ENCODE results near the gene SPAG16. TPM values are rescaled to one million over a fixed set of nuclear protein-coding genes. Genes with fewer than 3 reads are reported as not detected.

Gene SPAG16
- total RNA-seq, 2 experiments from 2014 or later = 2.8 to 3.2 TPM

DNA sequence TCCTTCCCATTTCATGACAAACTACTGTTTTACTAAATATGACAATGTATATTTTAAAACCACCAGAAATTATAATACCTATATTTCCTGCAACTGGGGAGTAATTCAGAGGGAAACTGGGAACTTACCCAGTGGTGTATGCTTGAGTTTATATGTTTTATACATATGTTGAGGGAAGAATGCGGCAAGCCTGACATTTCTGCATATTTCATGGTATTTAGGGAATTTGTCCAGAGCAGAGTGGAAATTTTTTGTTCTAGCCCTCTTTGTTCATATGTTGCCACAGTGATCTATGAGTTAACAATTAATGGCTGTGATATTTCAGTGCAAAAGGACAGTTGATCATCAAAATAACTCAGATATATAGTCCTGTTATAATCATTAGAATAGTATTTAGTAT is 895.8 kb downstream of the SPAG16 start:
- H3K27ac Mint-ChIP-seq = no peak overlapping the region
- no peaks in the 10 kb centered on the region for H3K9me3 Mint-ChIP-seq
- Histone ChIP-seq H3K36me3 (ENCODE audit: insufficient read depth, low read length) (no peaks in the 10 kb centered on the region), H3K9me3 (ENCODE audit: control insufficient read depth in 1 of 2, insufficient read depth in 1 of 2, low read length in 2 of 2) (no peaks in the 10 kb centered on the region), H3K4me3 (ENCODE audit: low read length) (no peak overlapping the region), H3K27me3 (ENCODE audit: control insufficient read depth in 1 of 2, insufficient read depth in 2 of 2, low read length in 2 of 2) (no peaks in the 10 kb centered on the region), H3K27ac (ENCODE audit: low read depth in 1 of 2, low read length in 2 of 2) (no peak overlapping the region), H3K4me1 (ENCODE audit: insufficient read depth, low read length) (no peaks in the 10 kb centered on the region)
- no peaks in the 10 kb centered on the region for H3K4me1 Mint-ChIP-seq (ENCODE audit: low read depth)
- intact Hi-C loops (cut with DNase I, micrococcal nuclease) = loop anchor here in 1 of 2 experiments (5.0 kb wide), 1 partner anchor 927 kb away; no protein-coding TSS in a partner anchor
- ATAC-seq (ENCODE audit: poor library complexity) (no peak), DNase-seq (no peak)
- no peak overlapping the region for H3K4me3 Mint-ChIP-seq
- H3K36me3 Mint-ChIP-seq (ENCODE audit: low read depth) = no peaks in the 10 kb centered on the region
- CTCF ChIA-PET = no interaction called here
- TF ChIP-seq, protein P1, sequence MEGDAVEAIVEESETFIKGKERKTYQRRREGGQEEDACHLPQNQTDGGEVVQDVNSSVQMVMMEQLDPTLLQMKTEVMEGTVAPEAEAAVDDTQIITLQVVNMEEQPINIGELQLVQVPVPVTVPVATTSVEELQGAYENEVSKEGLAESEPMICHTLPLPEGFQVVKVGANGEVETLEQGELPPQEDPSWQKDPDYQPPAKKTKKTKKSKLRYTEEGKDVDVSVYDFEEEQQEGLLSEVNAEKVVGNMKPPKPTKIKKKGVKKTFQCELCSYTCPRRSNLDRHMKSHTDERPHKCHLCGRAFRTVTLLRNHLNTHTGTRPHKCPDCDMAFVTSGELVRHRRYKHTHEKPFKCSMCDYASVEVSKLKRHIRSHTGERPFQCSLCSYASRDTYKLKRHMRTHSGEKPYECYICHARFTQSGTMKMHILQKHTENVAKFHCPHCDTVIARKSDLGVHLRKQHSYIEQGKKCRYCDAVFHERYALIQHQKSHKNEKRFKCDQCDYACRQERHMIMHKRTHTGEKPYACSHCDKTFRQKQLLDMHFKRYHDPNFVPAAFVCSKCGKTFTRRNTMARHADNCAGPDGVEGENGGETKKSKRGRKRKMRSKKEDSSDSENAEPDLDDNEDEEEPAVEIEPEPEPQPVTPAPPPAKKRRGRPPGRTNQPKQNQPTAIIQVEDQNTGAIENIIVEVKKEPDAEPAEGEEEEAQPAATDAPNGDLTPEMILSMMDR (IDR thresholded peaks at IDR 0.05) = no peak
- POLR2A ChIA-PET = no interaction called here
- H3K27me3 Mint-ChIP-seq = no peaks in the 10 kb centered on the region

DNA sequence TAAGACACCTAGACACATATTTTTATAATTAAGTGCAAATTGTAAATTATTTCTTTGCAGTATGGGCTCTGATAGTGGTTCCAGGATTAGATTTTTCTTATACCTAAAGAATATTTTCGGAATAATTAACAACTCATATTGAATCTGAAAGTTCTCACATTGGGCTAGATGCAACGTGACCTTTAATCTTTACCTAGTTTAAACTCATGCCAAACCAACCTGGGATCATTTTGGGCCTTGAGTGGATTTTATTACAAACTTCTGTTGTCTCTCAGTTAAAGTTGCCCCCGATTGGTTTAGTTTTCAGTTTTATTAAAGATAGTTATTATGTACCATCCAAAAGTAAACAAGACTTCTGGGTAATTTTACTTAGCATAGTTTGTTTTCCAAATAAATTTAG is 896.4 kb downstream of the SPAG16 start:
- TF ChIP-seq, protein P1 (IDR thresholded peaks at IDR 0.05) = no peak
- H3K4me3 ChIP-seq (ENCODE audit: low read length) = no peak overlapping the region
- no peaks in the 10 kb centered on the region for H3K36me3 ChIP-seq (ENCODE audit: insufficient read depth, low read length)
- H3K27me3 ChIP-seq (ENCODE audit: control insufficient read depth in 1 of 2, insufficient read depth in 2 of 2, low read length in 2 of 2) = no peaks in the 10 kb centered on the region
- Mint-ChIP-seq H3K4me1 (ENCODE audit: low read depth) (no peaks in the 10 kb centered on the region), H3K27me3 (no peaks in the 10 kb centered on the region), H3K9me3 (no peaks in the 10 kb centered on the region), H3K36me3 (ENCODE audit: low read depth) (no peaks in the 10 kb centered on the region), H3K27ac (no peak overlapping the region), H3K4me3 (no peak overlapping the region)
- ChIA-PET CTCF (no interaction called here), POLR2A (no interaction called here)
- DNase-seq (no peak), ATAC-seq (ENCODE audit: poor library complexity) (no peak)
- H3K27ac ChIP-seq (ENCODE audit: low read depth in 1 of 2, low read length in 2 of 2) = no peak overlapping the region
- H3K9me3 ChIP-seq (ENCODE audit: control insufficient read depth in 1 of 2, insufficient read depth in 1 of 2, low read length in 2 of 2) = no peaks in the 10 kb centered on the region
- intact Hi-C loops (cut with DNase I, micrococcal nuclease) = loop anchor here in 1 of 2 experiments (5.0 kb wide), 1 partner anchor 927 kb away; no protein-coding TSS in a partner anchor
- H3K4me1 ChIP-seq (ENCODE audit: insufficient read depth, low read length) = no peaks in the 10 kb centered on the region

DNA sequence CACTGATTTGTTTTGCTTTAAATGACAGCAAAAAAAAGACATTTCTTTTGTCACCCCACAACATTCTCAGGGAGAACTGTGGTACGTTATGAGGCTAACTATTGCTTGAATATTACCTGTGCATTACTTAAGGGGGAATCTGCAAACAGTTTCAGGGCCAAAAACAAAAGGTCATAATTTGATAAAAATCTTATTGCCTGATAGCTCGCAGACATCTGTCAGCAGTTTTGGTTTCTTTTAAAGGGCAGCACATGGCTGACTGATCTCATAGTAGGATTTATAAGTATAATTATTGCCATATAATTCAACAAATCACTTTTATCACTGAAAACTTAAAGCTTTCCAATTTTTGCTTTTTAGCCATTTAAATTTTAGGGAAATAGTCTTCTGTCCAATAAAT is 900.2 kb downstream of the SPAG16 start:
- TF ChIP-seq, protein P1 (IDR thresholded peaks at IDR 0.05) = no peak
- ATAC-seq (ENCODE audit: poor library complexity) (no peak), DNase-seq (no peak)
- Mint-ChIP-seq H3K36me3 (ENCODE audit: low read depth) (no peaks in the 10 kb centered on the region), H3K9me3 (no peaks in the 10 kb centered on the region), H3K27me3 (no peaks in the 10 kb centered on the region), H3K27ac (no peak overlapping the region), H3K4me1 (ENCODE audit: low read depth) (no peaks in the 10 kb centered on the region), H3K4me3 (no peak overlapping the region)
- Histone ChIP-seq H3K36me3 (ENCODE audit: insufficient read depth, low read length) (no peaks in the 10 kb centered on the region), H3K4me3 (ENCODE audit: low read length) (no peak overlapping the region), H3K27ac (ENCODE audit: low read depth in 1 of 2, low read length in 2 of 2) (no peak overlapping the region), H3K4me1 (ENCODE audit: insufficient read depth, low read length) (no peaks in the 10 kb centered on the region), H3K9me3 (ENCODE audit: control insufficient read depth in 1 of 2, insufficient read depth in 1 of 2, low read length in 2 of 2) (no peaks in the 10 kb centered on the region), H3K27me3 (ENCODE audit: control insufficient read depth in 1 of 2, insufficient read depth in 2 of 2, low read length in 2 of 2) (no peaks in the 10 kb centered on the region)
- CTCF ChIA-PET = no interaction called here
- POLR2A ChIA-PET = no interaction called here
- intact Hi-C loops (cut with DNase I, micrococcal nuclease) = loop anchor here in 1 of 2 experiments (5.0 kb wide), 1 partner anchor 923 kb away; no protein-coding TSS in a partner anchor
